SK-N-SH (cell line): Measurements from ENCODE around the gene NEAT1. TPM values are rescaled to one million over a fixed set of nuclear protein-coding genes. Genes with fewer than 3 reads are reported as not detected.
"Not testable (repeated sequence)": the region's sequence is repeated elsewhere in the genome, so short reads cannot be mapped to it uniquely, and the experiment has no call there.

Source experiments
- CTCF ChIA-PET: fragments of 300-600, 350-600 bp; formaldehyde crosslinking; extraction: SDS; loops from one replicate; lab custom pipeline; 2021; lab: Yijun Ruan, JAX
- POLR2A ChIA-PET: fragments of 350-600 bp; sonication (Branson Sonifier 250); formaldehyde crosslinking; extraction: SDS; loops from one replicate; lab custom pipeline; 2020; ENCODE audit warnings: antibody characterized with exemption, inconsistent platforms; lab: Yijun Ruan, JAX
- DNase-seq: peaks from one replicate; pipeline ENCODE4 v3.0.0; 2012
- H2AFZ ChIP-seq: fragments of 200-600 bp; sonication (generic); 2 replicates; pipeline ENCODE4 v1.8.1; 2016; ENCODE audit warnings: antibody characterized with exemption, mild to moderate bottlenecking, low read depth
- H3F3A ChIP-seq: fragments of 200-600 bp; sonication (generic); replicated peaks from 2 replicates; pipeline ENCODE3; 2016; ENCODE audit warnings: antibody characterized with exemption, mild to moderate bottlenecking; ENCODE audit not compliant: insufficient read depth
- H3K27ac ChIP-seq, 2 experiments: fragments of 200-500 bp in 1 of 2; fragments of 200-600 bp in 1 of 2; sonication (Bioruptor generic) in 1 of 2; sonication (generic), shearing (Covaris generic) in 1 of 2; 2 replicates each; pipeline versions ENCODE4 v1.5.1 to v1.6.1; 2014 to 2016; ENCODE audit warnings: low read depth in 2 of 2, inconsistent platforms in 1 of 2, low read length in 1 of 2, mild to moderate bottlenecking in 1 of 2, mixed read lengths in 1 of 2
- H3K27me3 ChIP-seq: fragments of 200-600 bp; sonication (generic), shearing (Covaris generic); 2 replicates; pipeline ENCODE4 v1.6.1; 2016; ENCODE audit warnings: mixed run types; ENCODE audit not compliant: insufficient read depth
- H3K36me3 ChIP-seq, 2 experiments: fragments of 200-500 bp in 1 of 2; fragments of 200-600 bp in 1 of 2; sonication (Bioruptor generic) in 1 of 2; sonication (generic) in 1 of 2; replicated peaks in 1 of 2; 2 replicates each; pipeline versions ENCODE3 to v1.5.1; 2014 to 2016; ENCODE audit warnings: low read length in 1 of 2, mild to moderate bottlenecking in 1 of 2; ENCODE audit not compliant: insufficient read depth in 2 of 2, control insufficient read depth in 1 of 2
- H3K4me1 ChIP-seq, 2 experiments: fragments of 200-500 bp in 1 of 2; fragments of 200-600 bp in 1 of 2; sonication (Bioruptor generic) in 1 of 2; sonication (generic), shearing (Covaris generic) in 1 of 2; 2 replicates each; pipeline versions ENCODE4 v1.5.1 to v1.6.1; 2014 to 2016; ENCODE audit warnings: low read depth in 1 of 2, low read length in 1 of 2, mixed run types in 1 of 2; ENCODE audit not compliant: insufficient read depth in 2 of 2, control insufficient read depth in 1 of 2
- H3K4me2 ChIP-seq: fragments of 200-600 bp; sonication (generic), shearing (Covaris generic); 2 replicates; pipeline ENCODE4 v1.6.1; 2017; ENCODE audit warnings: mixed run types
- H3K4me3 ChIP-seq, 2 experiments: fragments of 200-500 bp in 1 of 2; fragments of 200-600 bp in 1 of 2; sonication (Bioruptor generic) in 1 of 2; sonication (generic), shearing (Covaris generic) in 1 of 2; 2 replicates each; pipeline versions ENCODE4 v1.5.1 to v1.8.1; 2014 to 2016; ENCODE audit warnings: low read depth in 2 of 2, inconsistent platforms in 1 of 2, low read length in 1 of 2, mild to moderate bottlenecking in 1 of 2, mixed read lengths in 1 of 2, moderate library complexity in 1 of 2
- H3K79me2 ChIP-seq: fragments of 200-600 bp; sonication (generic); 2 replicates; pipeline ENCODE4 v1.8.1; 2017; ENCODE audit warnings: mild to moderate bottlenecking; ENCODE audit not compliant: insufficient read depth
- H3K9ac ChIP-seq: fragments of 200-600 bp; sonication (generic); 2 replicates; pipeline ENCODE4 v1.6.1; 2017; ENCODE audit warnings: mixed run types
- H3K9me2 ChIP-seq: fragments of 200-600 bp; sonication (generic); 2 replicates; pipeline ENCODE4 v1.6.1; 2017; ENCODE audit warnings: mixed run types
- H3K9me3 ChIP-seq: fragments of 200-600 bp; sonication (generic); 2 replicates; pipeline ENCODE4 v1.6.1; 2017; ENCODE audit warnings: mixed run types, mild to moderate bottlenecking, moderate library complexity
- H4K20me1 ChIP-seq: fragments of 200-600 bp; sonication (generic); 2 replicates; pipeline ENCODE4 v1.6.1; 2017; ENCODE audit warnings: mild to moderate bottlenecking, mixed run types; ENCODE audit not compliant: insufficient read depth
- FOSL2 ChIP-seq: IDR thresholded peaks from 2 replicates; pipeline ENCODE4 v1.4.0; 2012; ENCODE audit warnings: low read depth, mild to moderate bottlenecking, moderate library complexity, borderline replicate concordance
- MEF2A ChIP-seq: IDR thresholded peaks from 2 replicates; pipeline ENCODE4 v1.4.0; 2012; ENCODE audit warnings: low read depth, borderline replicate concordance
- USF2 ChIP-seq: fragments of 150-350 bp; IDR thresholded peaks from 2 replicates; pipeline ENCODE4 v1.6.1; 2017; ENCODE audit warnings: antibody characterized with exemption, low read length, low read depth, borderline replicate concordance
- WGBS: methylation state at CpG from one replicate; pipeline ENCODE4 v1.1.6; 2017; ENCODE audit warnings: low lambda C conversion rate; 5-methylcytosine and 5-hydroxymethylcytosine counted together
- polyA plus RNA-seq, 3 experiments: library from polyadenylated mRNA; depleted of rRNA; stranded (reverse); fragments of >200 nt; gene quantifications; 2 replicates each; pipeline ENCODE4 v1.2.3, GENCODE V29; 2012

NEAT1 gene
- polyA plus RNA-seq, 1 of the 3 experiments (the other 2 are of a cell fraction): 435 TPM

DNA sequence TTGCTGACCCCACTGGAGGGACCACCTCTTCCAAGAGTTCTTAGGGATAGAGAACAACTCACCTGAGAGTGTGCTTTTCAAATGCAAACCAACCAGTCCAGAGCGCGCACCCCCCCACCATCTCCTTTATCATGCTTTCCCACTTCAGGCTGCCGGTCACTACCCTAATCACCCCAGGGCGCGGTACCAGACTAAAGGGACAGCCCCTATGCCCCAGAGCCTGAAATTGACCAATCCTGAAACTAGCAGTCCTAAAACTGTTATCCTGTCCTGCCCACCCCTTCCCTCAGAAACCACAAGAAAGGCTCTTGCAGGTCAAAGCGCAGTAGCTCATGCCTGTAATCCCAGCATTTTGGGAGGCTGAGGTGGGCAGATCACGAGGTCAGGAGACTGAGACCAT is 37.0 kb downstream of the NEAT1 start:
- WGBS: 98% methylated on average over 7 of the region's 7 CpGs

DNA sequence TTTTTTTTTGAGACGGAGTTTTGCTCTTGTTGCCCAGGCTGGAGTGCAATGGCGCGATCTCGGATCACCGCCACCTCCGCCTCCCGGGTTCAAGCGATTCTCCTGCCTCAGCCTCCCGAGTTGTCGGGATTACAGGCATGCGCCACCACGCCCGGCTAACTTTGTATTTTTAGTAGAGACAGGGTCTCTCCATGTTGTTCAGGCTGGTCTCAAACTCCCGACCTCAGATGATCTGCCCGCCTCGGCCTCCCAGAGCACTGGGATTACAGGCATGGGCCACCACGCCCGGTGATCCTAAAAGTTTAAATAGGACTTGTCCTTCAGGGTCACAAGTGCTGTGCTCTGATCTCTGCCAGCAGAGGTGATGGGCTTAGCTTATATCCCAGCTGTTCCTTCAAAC is 42.9 kb downstream of the NEAT1 start:
- H3K9me2 ChIP-seq, H3K9ac ChIP-seq, H3K36me3 ChIP-seq, H3K27ac ChIP-seq, H4K20me1 ChIP-seq, H3K27me3 ChIP-seq, DNase-seq, H2AFZ ChIP-seq, H3K4me1 ChIP-seq, H3F3A ChIP-seq, H3K4me2 ChIP-seq, H3K9me3 ChIP-seq, H3K4me3 ChIP-seq: not testable (repeated sequence)
- 95% methylated on average over 18 of the region's 18 CpGs for WGBS
- peaks cover 31% of the 10 kb centered on the region for H3K79me2 ChIP-seq
- ChIA-PET CTCF (interaction anchor here (0.6 to 1.4 kb wide), 4 partner anchors 8 to 313 kb away, joined by 3 read pairs; no protein-coding TSS in a partner anchor), POLR2A (interaction anchor here (0.6 kb wide), 1 partner anchor 33 kb away, joined by 4 read pairs; the partner anchor contains the start of gene MALAT1)

More for the DNA sequence above, 37.0 kb downstream of the NEAT1 start:
- Histone ChIP-seq H4K20me1 (no peaks in the 10 kb centered on the region), H3K36me3 (no peaks in the 10 kb centered on the region), H3K4me1 (peaks cover 6 to 8% of the 10 kb centered on the region in 2 experiments; a peak in 2 of 4 replicates), H3K9ac (no peak overlapping the region), H3K27ac (no peak overlapping the region), H2AFZ (no peak overlapping the region), H3K9me3 (no peaks in the 10 kb centered on the region), H3F3A (peaks cover 7% of the 10 kb centered on the region), H3K4me2 (no peak overlapping the region), H3K4me3 (no peak overlapping the region), H3K79me2 (peaks cover 26% of the 10 kb centered on the region), H3K27me3 (no peaks in the 10 kb centered on the region), H3K9me2 (no peaks in the 10 kb centered on the region)
- ChIA-PET CTCF (interaction anchor here (1.0 to 3.1 kb wide), 2 partner anchors 32 to 43 kb away, joined by 4 to 13 read pairs; no protein-coding TSS in a partner anchor), POLR2A (no interaction called here)
- TF ChIP-seq FOSL2: no peak
- no peak for TF ChIP-seq USF2
- no peak for TF ChIP-seq MEF2A
- no peak for DNase-seq

DNA sequence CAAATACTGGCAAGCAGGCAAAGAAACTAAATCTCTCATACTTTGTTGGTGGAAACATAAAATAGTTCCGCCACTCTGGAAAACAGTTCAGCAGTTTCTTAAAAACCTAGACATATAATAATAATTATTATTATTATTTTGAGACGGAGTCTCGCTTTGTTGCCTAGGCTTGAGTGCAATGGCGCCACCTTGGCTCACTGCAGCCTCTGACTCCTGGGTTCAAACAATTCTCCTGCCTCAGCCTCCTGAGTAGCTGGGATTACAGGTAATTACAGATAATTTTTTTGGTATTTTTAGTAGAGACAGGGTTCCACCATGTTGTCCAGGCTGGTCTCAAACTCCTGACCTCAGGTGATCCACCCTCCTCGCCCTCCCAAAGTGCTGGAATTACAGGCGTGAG is 44.7 kb downstream of the NEAT1 start:
- Histone ChIP-seq H3F3A (peaks cover 14% of the 10 kb centered on the region), H3K79me2 (peaks cover 45% of the 10 kb centered on the region)
- H3K9ac ChIP-seq, H3K9me3 ChIP-seq, POLR2A ChIA-PET, H4K20me1 ChIP-seq, H3K27ac ChIP-seq, DNase-seq, H3K36me3 ChIP-seq, H3K4me1 ChIP-seq, H2AFZ ChIP-seq, H3K27me3 ChIP-seq, H3K4me2 ChIP-seq, H3K4me3 ChIP-seq, H3K9me2 ChIP-seq: not testable (repeated sequence)
- WGBS: 98% methylated on average over 6 of the region's 6 CpGs
- CTCF ChIA-PET: interaction anchor here (0.7 to 6.4 kb wide), 3 partner anchors 40 to 112 kb away, joined by 4 to 79 read pairs (median 26); no protein-coding TSS in a partner anchor
